Stomach (tissue), 4 donors: ENCODE results near the gene WDR59.

Source experiments
- CTCF ChIP-seq, 7 experiments: fragments of 450-650 bp in 4 of 7; fragments of 200-600 bp in 3 of 7; sonication (generic) in 3 of 7; IDR thresholded peaks; one replicate each; pipeline ENCODE4 v1.5.1; 2016 to 2019; ENCODE audit warnings: antibody characterized with exemption in 7 of 7, control low read depth in 2 of 7, mild to moderate bottlenecking in 1 of 7
- EP300 ChIP-seq: sonication (generic); formaldehyde crosslinking; IDR thresholded peaks from one replicate; pipeline ENCODE4 v1.6.1; 2017; ENCODE audit warnings: antibody characterized with exemption
- POLR2A ChIP-seq, 4 donors: fragments of 450-650 bp; IDR thresholded peaks; one replicate each; pipeline ENCODE4 v1.6.1; 2016; ENCODE audit warnings: antibody characterized with exemption in 4 of 4, control low read depth in 2 of 4, mild to moderate bottlenecking in 1 of 4, moderate library complexity in 1 of 4
- POLR2AphosphoS5 ChIP-seq, 3 donors: sonication (generic); formaldehyde crosslinking; IDR thresholded peaks; one replicate each; pipeline ENCODE4 v1.6.1; 2016; ENCODE audit warnings: antibody characterized with exemption in 3 of 3

DNA sequence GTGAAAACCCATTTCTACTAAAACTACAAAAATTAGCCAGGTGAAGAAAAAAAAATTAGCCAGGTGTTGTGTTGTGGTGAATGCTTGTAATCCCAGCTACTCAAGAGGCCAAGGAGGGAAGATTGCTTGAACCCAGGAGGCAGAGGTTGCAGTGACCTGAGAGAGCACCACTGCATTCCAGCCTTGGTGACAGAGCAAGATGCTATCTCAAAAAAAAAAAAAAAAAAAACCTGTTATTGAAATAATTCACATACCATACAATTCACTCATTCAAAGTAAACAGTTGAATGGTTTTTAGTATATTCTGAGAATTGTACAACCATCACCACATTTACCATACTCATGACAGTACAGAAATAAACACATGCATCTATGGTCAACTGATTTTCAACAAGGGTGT lies 44.9 kb upstream of the WDR59 start:
- TF ChIP-seq CTCF (IDR thresholded peaks at IDR 0.05) (no peak), POLR2AphosphoS5 (IDR thresholded peaks at IDR 0.05) (no peak), POLR2A (IDR thresholded peaks at IDR 0.05) (no peak), EP300 (no peak)
